22Rv1 (cell line): ENCODE data around the gene HNF1B.
A peak's percentile ranks its signal among the peaks of the same experiment; 100 is the strongest.

Experiments used
- H3K27ac ChIP-seq: fragments of 450-650 bp; 2 replicates; pipeline ENCODE4 v1.5.1; 2017
- ZFX ChIP-seq: fragments of 450-650 bp; IDR thresholded peaks from 2 replicates; pipeline ENCODE4 v1.6.1; 2017; ENCODE audit warnings: antibody characterized with exemption, borderline replicate concordance
- TF ChIP-seq, protein P1 (sequence below): fragments of 450-650 bp; IDR thresholded peaks from 2 replicates; pipeline ENCODE4 v1.5.1; 2017; ENCODE audit warnings: mild to moderate bottlenecking

The HNF1B gene

GRCh38 chr17:37742762-37743611 is 1.9 kb downstream of the HNF1B start:
- H3K27ac ChIP-seq = no peak overlapping the region
- TF ChIP-seq, protein P1, sequence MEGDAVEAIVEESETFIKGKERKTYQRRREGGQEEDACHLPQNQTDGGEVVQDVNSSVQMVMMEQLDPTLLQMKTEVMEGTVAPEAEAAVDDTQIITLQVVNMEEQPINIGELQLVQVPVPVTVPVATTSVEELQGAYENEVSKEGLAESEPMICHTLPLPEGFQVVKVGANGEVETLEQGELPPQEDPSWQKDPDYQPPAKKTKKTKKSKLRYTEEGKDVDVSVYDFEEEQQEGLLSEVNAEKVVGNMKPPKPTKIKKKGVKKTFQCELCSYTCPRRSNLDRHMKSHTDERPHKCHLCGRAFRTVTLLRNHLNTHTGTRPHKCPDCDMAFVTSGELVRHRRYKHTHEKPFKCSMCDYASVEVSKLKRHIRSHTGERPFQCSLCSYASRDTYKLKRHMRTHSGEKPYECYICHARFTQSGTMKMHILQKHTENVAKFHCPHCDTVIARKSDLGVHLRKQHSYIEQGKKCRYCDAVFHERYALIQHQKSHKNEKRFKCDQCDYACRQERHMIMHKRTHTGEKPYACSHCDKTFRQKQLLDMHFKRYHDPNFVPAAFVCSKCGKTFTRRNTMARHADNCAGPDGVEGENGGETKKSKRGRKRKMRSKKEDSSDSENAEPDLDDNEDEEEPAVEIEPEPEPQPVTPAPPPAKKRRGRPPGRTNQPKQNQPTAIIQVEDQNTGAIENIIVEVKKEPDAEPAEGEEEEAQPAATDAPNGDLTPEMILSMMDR = no peak
- TF ChIP-seq ZFX = no peak

DNA sequence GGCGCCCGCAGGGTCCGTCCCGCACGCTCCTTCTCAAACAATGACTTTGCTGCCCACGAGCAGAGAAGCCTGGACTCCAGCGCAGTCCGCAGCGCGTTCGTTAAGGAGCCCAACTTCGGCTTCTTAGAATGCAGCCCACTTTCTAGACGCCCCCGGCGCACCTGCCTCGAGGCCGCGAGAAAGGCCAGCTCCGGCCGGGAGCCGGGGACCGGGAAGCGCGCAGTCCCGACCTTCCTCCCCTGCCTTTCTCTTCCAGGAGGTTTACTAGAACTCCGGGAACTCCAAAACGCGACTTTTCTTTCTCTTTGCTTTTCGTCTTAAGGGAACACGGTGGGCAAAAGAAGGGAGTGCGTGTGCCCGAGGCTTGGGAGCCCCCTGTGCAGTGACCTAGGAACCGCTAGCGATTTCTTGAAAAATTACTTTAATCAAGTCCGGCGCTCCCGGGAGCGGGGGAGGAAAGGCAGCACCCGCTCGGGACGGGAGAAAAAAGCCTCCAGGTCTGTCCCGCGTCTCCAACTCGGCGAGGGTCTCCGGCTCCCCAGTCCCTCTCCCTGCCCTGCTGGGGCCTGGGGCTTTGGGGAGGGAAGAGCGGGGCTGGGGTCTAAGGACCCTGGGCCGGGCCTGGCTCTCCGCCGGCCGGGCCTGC is 2.6 kb downstream of the HNF1B start:
- H3K27ac ChIP-seq = no peak overlapping the region
- TF ChIP-seq, protein P1 = no peak
- TF ChIP-seq ZFX = no peak

DNA sequence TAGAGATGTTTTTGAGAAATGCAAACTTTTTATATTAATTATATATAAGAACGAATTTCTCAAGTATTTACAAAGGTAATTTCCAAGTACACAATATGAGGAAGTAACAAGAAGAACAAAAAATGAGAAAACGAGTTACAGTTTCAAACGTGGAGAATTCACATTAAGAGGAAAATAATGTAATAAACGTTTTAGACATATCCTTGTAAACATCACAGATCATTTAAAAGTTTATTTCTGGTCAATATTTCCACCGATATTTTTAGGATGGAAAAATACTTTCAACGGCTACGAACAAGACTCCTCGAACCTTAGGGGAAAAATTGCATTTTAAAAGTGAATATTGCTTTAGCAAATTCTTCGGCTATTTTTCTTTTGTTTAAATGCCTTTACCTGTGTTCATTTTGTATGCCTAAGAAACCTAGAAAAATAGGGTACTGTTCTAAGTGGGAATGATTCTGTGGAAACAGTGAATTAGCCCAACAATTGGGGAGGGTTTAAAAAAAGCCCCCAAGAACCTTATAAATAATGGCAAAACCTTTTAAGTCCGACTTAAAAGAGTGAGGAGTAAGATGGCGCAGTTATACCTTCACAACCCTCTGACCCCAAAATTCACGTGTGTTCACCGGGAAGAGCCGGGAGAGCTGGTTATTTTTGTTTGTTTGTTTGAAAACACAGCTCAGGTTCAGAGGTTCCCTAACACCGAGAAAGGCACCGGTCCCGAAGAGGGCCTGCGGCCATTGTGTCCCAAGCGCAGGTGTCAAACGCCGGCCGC is 3.3 kb downstream of the HNF1B start:
- TF ChIP-seq ZFX = no peak
- TF ChIP-seq, protein P1 = no peak
- no peak overlapping the region for H3K27ac ChIP-seq

- TF ChIP-seq, protein P1 = no peak
- TF ChIP-seq ZFX = no peak
- H3K27ac ChIP-seq = no peak overlapping the region
These were observed 3.9 kb downstream of the HNF1B start for GRCh38 chr17:37740915-37741314.

- no peak for TF ChIP-seq ZFX
- TF ChIP-seq, protein P1 = no peak
- no peak overlapping the region for H3K27ac ChIP-seq
These were observed 6.9 kb downstream of the HNF1B start for GRCh38 chr17:37737971-37738370.

GRCh38 chr17:37737081-37737480 is 7.8 kb downstream of the HNF1B start:
- no peak overlapping the region for H3K27ac ChIP-seq
- no peak for TF ChIP-seq ZFX
- TF ChIP-seq, protein P1 = peak; percentile 39
